RWPE1 (cell line): ENCODE results near the gene OTUD4.
A peak's percentile ranks its signal among the peaks of the same experiment; 100 is the strongest.

ENCODE experiments used
- CTCF ChIA-PET: fragments of 350-600 bp; sonication (Branson Sonifier 250); formaldehyde crosslinking; extraction: SDS; loops from one replicate; lab custom pipeline; 2021; lab: Yijun Ruan, JAX
- POLR2A ChIA-PET: fragments of 400-600 bp; formaldehyde crosslinking; extraction: SDS; loops from one replicate; lab custom pipeline; 2020; ENCODE audit warnings: antibody characterized with exemption; ENCODE audit not compliant: low non-redundant PET; lab: Yijun Ruan, JAX
- DNase-seq: peaks from one replicate; pipeline ENCODE4 v3.0.0; 2012; ENCODE audit warnings: low spot score
- H3K27ac ChIP-seq: fragments of 450-650 bp; 2 replicates; pipeline ENCODE4 v1.5.1; 2017
- TF ChIP-seq, protein P1 (sequence below): fragments of 450-650 bp; conservative IDR thresholded peaks from 2 replicates; pipeline ENCODE4 v1.5.1; 2017; ENCODE audit warnings: low read depth, mild to moderate bottlenecking

Gene OTUD4

DNA sequence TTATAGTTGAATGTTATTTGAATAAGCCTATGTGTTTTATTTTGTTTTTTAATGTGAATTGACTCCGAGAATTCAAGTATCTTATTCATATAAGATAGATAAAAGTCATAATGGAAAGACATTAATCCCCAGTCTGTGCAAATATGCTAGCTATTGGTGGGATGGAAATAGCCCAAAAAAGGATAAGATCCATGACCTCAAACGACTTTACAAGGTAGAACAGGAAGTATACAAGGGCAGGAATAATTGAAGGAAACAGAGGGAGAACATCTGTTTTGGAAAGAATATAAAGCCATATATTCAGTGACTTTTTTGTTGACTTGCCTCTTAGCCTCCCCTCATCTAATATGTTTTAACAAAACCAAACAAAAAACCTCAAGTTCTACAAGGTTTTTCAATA, 73.3 kb downstream of the OTUD4 start:
- TF ChIP-seq, protein P1, sequence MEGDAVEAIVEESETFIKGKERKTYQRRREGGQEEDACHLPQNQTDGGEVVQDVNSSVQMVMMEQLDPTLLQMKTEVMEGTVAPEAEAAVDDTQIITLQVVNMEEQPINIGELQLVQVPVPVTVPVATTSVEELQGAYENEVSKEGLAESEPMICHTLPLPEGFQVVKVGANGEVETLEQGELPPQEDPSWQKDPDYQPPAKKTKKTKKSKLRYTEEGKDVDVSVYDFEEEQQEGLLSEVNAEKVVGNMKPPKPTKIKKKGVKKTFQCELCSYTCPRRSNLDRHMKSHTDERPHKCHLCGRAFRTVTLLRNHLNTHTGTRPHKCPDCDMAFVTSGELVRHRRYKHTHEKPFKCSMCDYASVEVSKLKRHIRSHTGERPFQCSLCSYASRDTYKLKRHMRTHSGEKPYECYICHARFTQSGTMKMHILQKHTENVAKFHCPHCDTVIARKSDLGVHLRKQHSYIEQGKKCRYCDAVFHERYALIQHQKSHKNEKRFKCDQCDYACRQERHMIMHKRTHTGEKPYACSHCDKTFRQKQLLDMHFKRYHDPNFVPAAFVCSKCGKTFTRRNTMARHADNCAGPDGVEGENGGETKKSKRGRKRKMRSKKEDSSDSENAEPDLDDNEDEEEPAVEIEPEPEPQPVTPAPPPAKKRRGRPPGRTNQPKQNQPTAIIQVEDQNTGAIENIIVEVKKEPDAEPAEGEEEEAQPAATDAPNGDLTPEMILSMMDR: no peak
- no peak for DNase-seq
- POLR2A ChIA-PET: no interaction called here
- CTCF ChIA-PET: no interaction called here
- H3K27ac ChIP-seq: no peak overlapping the region

DNA sequence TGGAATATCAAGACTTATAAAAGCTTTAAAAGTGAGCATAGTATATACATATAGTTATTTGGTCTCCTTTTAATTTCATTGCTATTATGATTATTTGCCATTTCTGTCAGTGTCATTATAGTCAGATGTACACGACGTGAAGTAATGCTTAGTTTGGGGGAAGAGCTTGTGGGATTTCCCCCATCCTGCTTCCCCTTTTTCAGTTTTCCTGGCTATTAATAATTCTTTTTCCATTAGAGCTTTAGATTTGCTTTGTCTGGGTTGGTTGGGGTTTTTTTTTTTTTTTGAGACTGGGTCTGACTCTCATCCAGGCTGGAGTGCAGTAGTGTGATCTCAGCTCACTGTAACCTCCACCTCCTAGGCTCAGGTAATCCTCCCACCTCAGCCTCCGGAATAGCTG, 76.9 kb downstream of the OTUD4 start:
- ChIA-PET POLR2A (no interaction called here), CTCF (no interaction called here)
- H3K27ac ChIP-seq: no peak overlapping the region
- DNase-seq: no peak
- TF ChIP-seq, protein P1: no peak

DNA sequence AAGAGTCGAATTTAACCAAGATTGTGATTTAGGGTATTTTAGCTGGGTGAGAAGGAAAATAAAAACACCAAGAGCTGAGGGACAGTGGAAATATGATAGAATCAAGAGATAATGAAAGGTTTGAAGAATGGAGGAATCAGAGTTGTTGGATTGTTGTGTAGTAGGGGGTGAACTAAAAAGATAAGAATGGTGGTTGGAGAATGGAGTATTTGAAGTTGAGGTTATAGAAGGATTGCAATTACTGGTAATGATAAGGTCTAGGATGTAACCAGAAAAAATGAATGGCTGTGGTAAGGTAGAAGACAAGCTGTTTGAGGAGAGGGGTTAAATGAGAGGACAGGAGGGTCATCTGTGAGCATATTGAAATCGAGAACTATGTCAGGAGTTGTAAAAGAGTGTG, 77.8 kb downstream of the OTUD4 start:
- ChIA-PET POLR2A (no interaction called here), CTCF (no interaction called here)
- H3K27ac ChIP-seq: no peak overlapping the region
- DNase-seq: no peak
- TF ChIP-seq, protein P1: no peak

DNA sequence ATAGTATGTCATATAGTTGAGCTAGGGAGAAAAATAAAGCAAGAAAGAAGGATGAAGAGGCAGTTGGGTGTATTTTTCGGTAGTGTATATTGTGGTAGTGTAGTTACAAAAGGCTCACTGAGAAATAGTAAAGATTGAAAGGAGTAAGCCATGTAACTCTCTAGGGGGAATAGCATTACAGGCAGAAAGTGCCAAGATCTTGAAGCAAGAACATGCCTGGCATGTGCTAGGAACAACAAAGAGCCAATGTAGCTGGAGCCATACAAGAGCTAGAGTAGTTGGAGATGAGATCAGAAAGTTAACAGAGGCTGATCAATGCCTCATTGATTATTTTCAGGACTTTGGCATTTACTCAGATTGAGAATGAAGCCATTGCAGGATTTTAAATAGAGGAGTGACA, 79.3 kb downstream of the OTUD4 start:
- CTCF ChIA-PET: no interaction called here
- DNase-seq: no peak
- H3K27ac ChIP-seq: no peak overlapping the region
- POLR2A ChIA-PET: no interaction called here
- TF ChIP-seq, protein P1: no peak

DNA sequence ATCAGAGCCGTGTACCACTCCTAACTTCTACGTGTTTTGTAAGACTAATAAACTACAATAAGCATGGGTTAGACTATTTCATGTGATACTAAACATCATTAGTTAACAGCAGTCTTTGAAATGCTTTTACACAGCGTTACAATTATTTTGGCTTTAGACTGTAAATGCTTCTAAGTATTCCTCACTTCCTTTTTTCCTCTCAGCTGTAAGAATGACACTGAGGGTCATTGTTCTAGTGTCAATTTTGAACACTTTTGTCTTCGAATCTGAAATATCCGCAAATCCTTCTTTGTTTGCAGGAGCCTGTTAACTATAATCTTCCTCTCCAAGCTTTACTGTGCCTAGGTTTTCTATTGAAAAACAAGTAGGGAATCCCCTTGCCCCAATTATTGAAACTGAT, 80.7 kb downstream of the OTUD4 start:
- TF ChIP-seq, protein P1: no peak
- CTCF ChIA-PET: interaction anchor here (0.6 kb wide), 1 partner anchor 20 kb away, joined by 3 read pairs; no protein-coding TSS in a partner anchor
- no peak overlapping the region for H3K27ac ChIP-seq
- DNase-seq: no peak
- POLR2A ChIA-PET: no interaction called here

DNA sequence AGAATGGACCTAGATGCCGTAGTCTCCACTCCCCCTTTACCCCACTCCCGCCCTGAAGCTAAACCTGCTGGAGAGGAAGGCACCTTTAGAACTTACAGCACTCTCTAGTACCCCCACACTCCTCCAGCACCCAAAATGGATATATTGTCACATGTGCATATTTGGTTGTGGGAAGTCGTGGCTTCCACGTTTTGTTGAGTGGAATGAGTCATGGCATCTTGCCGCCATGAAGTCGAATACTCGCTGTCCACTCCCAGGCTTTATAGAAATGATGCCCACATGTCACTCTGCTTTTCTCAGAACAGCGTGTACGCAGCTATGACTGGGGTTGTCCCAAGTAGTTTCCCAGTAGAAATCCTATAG, 81.7 kb downstream of the OTUD4 start:
- ChIA-PET POLR2A (no interaction called here), CTCF (no interaction called here)
- H3K27ac ChIP-seq: peak overlapping the region; percentile 95
- TF ChIP-seq, protein P1: no peak
- peak; percentile 61 for DNase-seq
